GM21576 (cell line): ENCODE measurements around the gene HRAS.
"Not testable (repeated sequence)": the region's sequence is repeated elsewhere in the genome, so short reads cannot be mapped to it uniquely, and the experiment has no call there.

Source experiments
- ATAC-seq: cut with Tn5 transposase; IDR thresholded peaks from one replicate; pipeline ENCODE4 v1.9.1; 2021; ENCODE audit warnings: mild to moderate bottlenecking, moderate library complexity; ENCODE audit not compliant: unreplicated experiment

HRAS gene

DNA sequence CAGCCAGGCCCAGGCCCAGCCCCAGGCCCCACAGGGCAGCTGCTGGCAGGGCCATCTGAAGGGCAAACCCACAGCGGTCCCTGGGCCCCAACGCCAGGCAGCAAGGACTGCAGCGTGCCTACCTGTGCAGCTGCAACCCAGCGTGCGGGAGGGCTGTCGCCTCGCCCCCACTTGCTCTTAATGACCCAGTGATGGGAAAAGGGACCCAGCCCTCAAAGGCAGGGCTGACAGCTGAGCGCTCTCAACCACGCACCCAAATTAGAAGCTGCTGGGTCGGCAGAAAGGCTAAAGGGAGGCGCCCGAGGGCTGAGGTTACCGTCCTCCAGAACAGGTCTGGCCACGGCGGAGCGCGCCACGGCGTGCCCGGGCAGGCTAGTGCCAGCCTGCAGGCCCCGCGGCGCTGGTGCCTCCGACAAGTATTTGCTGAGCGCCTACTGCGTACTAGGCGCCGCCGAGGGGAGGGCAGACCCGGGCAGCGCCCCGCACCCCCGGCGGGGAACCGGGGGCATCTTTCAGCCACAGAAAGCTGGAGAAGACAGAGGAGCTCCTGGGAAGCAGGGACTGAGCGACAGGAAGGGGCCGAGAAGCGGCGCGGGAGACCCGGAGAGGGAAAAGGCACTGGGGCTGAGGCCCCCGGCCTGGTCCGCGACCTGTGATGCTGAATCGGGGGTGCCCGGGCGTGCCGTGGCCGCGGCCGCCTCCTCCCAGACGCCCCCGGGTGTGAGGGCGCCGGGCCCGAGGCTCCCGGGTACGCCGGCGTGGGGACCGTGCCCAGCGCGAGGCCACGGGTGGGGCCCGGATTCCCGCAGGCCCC, 773 bp downstream of the HRAS start:
- ATAC-seq = no peak

DNA sequence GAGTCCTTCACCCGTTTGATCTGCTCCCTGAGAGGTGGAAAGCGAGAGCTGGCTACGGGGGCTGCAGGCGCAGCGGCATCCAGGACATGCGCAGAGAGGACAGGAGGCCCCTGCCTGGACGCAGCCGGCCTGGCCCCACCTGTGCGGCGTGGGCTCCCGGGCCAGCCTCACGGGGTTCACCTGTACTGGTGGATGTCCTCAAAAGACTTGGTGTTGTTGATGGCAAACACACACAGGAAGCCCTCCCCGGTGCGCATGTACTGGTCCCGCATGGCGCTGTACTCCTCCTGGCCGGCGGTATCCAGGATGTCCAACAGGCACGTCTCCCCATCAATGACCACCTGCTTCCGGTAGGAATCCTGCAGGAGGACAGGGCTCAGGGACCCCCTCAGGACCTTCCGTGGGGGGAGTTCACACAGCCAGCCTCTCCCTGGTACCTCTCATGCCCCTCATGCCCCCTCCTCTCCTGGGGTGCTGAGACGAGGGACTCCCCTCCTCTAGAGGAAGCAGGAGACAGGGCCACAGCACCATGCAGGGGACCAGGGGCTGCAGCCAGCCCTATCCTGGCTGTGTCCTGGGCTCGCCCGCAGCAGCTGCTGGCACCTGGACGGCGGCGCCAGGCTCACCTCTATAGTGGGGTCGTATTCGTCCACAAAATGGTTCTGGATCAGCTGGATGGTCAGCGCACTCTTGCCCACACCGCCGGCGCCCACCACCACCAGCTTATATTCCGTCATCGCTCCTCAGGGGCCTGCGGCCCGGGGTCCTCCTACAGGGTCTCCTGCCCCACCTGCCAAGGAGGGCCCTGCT, 1.6 kb downstream of the HRAS start:
- no peak for ATAC-seq

DNA sequence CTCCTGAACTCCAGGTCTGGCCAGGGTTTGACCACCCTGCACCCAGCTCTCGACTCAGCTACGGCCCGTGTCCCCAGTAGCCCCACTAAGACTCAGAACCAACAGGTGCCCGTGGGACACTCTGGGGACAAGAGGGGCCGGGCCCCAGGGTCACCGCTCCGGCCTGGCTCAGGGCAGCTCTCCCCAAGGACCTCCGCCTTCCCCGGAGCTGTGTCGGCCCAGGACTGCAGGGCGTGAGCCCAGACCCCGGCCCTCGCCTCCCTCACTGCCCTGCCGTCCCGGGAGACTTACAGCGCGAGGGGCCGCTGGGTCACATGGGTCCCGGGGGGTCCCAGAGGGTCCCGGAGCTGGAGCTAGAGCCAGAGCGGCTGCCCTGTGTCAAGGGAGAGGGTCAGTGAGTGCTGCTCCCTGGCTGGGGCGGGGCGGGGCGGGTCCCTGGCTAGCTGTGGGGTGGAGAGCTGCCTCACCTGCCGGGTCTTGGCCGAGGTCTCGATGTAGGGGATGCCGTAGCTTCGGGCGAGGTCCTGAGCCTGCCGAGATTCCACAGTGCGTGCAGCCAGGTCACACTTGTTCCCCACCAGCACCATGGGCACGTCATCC, 2.3 kb downstream of the HRAS start:
- no peak for ATAC-seq

DNA sequence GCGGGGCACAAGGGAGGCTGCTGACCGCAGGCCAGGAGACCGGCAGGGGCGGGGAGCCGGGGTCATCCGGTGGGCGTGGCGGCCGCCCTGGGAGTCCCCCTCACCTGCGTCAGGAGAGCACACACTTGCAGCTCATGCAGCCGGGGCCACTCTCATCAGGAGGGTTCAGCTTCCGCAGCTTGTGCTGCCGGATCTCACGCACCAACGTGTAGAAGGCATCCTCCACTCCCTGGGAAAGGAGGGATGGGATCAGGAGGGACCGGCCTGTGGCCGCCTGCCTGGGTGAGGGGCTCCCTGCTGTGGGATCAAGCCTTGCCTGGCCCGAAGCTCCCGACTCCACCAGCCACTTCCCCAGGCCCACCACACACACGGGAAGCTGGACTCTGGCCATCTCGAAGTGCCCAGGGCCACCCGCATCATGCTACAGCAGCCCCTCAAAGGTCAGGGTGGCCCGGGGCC, 2.8 kb downstream of the HRAS start:
- ATAC-seq = no peak

DNA sequence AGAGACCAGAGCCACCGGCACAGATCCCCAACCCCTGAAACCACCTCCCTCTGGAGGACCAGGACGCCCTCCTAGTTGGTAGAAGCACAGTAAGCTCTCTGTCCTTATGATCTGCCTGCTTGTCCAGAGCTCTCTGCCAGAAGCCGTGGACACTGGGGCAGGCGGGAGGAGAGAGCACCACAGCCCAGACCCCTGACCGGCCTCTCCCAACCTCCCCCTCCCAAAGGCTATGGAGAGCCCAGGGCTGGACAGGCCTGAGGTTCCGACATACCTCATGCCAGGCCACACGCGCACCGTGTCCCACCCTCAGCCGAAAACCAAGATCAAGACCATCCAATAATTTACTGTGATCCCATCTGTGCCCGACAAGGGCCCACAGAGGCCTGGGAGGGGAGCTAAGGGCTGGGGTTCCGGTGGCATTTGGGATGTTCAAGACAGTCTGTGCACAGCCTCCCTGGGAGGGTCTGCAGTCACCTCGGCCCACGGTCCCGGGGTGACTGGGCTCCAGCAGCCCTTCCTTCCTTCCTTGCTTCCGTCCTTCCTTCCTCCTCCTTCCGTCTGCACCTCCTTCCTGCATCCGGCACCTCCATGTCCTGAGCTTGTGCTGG, 3.4 kb downstream of the HRAS start:
- ATAC-seq = no peak

DNA sequence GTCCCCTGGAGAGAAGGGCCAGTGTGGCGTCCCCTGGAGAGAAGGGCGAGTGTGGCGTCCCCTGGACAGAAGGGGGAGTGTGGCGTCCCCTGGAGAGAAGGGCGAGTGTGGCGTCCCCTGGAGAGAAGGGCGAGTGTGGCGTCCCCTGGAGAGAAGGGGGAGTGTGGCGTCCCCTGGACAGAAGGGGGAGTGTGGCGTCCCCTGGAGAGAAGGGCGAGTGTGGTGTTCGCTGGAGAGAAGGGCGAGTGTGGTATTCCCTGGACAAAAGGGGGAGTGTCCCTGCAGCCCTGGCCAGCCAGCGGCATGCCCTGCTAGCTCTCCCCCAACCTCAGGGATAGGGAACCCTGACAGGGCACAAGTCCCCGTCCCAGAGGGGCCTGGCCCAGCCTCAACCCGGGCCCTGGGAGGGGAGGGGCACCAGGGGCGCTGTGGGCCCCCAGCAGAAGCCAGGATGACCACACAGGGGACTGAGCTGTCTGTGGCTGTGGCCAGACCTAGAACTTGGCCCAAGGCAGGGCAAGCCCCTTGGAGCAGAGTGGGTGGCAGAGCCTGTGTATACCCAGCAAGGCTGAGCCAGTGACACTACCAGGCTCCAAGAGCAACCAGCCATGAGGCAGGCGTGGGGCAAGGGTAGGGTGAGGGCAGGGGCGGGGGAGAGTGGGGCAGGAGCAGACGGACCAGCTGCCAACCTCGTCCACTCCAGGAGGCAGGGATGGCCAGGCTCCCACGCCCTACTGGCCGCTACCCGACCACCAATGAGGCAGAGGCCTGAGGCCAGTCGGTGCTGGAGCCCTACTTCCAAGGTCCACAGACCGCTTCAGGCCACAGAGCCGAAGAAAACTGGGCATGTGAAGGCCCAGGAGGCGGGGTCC, 4.2 kb downstream of the HRAS start:
- ATAC-seq = no peak

DNA sequence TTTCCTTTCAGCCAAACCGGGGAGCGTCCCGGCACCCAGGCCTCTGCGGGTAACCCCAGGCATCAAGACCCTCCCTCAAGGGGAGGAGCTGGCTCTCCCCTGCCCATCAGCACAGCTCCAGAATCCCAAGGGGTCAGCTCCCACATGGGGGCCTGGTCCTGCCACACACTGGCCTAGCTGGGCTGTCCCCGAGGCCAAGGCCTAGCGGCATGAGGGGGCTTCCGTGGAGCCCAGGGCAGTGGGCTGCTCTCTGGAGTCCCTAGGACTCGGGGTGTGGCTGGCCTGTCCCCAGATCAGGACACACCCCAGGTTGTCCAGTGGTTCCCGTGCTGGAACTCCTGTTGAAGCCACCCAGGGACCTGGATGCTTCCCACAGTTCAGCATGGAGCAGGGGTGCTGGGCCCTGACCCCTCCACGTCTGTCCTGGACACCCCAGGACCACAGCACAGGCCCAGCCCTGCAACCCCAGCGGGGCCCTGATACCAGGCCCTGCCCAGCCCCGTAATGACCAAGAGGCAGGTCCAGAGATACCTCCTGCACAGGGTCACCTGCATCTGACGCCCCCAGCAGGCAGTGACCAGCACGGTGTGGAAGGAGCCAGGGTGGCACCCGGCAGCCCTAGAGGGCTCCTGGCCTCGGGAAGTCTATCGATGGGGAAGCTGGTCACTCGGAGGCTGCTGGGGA, 5.5 kb downstream of the HRAS start:
- no peak for ATAC-seq

DNA sequence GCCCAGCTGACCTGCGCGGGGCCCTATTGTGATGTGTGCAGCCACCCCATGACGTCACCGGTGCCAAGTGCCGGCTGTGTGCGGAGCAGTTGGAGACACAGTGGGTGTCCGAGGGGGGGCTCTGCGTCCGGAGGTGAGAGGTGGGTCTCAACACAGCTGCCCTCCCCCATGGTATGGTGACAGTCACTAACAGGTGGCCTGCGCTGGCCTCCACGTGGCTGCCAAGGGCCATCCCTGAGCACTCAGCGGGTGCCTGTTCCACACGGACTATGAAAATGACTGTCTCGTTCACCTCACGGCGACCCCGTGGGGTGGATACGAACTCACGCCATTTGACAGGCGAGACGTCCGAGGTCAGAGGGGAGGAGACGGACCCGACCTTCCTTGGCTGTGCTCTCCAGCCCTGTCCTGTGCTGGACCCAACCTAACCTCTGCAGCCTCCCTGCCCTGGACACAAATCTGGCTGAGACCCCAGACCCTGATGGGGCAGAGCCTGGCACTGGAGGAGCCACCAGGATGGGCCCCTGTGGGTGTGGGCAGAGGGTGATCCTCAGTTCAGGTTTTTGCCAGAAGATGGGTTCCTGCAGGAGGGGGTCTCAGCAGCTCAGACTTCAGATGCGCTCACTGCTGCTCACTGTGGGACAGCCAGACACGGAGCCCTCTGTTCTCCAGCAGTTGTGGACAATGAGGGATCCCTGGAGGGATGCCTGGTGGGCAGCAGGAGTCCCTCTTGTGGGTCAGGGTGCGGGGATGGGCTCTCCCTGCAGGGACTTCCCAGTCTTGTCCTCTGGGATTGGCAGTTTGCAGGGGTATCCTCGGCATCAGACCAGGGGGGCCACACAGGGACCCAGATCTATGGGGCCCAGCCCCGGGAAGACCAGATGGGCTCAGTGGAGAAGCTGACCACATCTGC, 6.3 kb downstream of the HRAS start:
- ATAC-seq = no peak

DNA sequence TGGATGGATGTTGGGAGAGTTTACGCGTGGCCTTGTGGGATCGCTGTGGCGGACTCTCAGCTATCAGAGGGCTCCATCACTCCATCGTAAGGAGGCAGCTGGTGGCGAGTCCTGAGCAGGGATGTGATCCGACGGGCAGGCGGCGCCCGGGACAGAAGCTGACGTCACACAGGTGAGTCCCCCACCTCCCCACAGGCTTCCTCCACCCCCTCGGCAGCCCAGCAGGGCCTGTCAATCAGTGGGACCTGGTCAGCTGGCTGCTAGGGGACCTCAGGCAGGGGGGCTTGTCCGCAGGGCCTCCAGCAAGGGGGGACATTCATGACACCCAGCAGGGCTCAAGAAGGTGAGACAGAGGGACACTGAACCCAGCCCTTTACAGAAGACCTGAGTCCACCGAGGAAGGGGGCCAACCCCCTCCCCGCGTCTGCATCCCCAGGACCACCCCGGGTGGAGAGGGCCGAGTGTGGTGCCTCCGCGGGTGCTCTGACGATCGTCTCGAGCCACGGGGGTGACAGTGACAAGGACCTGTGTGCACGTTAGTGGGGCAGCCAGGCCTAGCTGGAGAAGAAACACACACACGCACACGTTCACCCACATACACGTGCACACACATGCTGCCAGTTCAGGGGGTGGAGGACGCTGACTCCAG, 7.1 kb downstream of the HRAS start:
- ATAC-seq = no peak

DNA sequence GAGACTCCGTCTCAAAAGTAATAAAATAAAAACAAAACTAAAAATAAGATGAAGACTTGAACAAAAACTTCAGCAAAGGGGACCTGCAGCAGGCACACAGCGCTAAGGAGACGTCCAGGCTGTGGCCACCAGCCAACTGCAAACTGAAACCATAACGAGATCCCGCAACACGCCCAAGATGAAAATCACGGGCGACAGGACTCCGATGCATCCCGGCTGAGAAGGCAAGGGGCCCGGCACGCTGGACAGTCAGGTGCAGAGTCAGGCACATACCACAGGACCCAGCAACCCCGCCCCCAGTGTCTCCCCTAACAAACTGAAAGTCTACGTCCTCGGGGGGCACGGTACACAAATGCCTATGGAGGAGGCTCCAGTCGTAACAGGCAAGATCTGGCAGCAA, 9.2 kb downstream of the HRAS start:
- no peak for ATAC-seq

DNA sequence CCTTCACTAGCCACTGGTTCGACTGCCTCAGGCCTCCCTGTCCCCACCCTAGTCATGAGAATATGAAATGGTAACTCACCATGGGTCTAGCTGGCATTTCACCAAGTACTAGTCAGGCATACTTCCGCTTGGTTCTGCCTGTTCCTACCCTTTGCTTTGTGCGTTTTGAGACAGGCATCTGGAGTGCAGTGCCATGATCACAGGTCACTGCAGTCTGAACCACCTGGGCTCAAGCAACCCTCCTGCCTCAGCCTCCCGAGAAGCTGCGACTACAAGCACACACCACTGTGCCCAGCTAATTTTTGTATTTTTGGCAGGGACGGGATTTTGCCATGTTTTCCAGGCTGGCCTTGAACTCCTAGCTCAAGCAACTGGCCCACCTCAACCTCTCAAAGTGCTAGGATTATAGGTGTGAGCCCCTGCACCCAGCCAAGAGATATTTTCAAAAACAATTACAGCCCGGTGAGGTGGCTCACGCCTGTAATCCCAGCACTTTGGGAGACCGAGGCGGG, 14.1 kb downstream of the HRAS start:
- ATAC-seq = no peak

DNA sequence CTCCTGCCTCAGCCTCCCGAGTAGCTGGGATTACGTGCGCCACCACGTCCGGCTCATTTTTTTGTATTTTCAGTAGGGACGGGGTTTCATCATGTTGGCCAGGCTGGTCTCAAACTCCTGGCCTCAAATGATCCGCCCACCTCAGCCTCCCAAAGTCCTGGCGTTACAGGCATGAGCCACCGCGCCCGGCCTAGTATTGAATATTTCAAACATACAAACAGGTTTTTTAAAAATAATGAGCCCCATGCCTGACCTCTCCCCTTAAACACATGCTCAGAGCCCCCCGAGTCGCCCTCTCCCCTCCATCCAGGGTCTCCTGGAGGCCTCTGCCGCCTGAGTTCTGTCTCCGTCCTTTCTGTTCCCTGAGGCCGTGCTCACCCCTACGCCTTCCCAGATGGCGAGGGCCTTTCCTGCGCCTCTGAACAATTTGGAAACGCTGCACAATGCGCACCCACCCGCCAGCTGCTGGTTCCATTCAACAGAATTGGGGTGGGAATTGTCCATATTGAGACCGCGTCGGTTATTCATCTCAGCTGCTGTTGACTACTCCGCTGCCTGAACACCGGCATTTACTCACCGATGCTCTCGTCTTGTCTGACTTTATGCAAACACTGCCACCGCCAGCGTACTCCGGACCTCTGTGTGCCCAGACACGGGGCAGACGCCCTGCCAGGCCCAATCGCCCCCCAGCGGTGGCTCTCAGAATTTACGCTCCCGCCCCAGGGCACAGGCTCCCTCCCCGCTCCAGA, 14.8 kb downstream of the HRAS start:
- ATAC-seq = no peak

DNA sequence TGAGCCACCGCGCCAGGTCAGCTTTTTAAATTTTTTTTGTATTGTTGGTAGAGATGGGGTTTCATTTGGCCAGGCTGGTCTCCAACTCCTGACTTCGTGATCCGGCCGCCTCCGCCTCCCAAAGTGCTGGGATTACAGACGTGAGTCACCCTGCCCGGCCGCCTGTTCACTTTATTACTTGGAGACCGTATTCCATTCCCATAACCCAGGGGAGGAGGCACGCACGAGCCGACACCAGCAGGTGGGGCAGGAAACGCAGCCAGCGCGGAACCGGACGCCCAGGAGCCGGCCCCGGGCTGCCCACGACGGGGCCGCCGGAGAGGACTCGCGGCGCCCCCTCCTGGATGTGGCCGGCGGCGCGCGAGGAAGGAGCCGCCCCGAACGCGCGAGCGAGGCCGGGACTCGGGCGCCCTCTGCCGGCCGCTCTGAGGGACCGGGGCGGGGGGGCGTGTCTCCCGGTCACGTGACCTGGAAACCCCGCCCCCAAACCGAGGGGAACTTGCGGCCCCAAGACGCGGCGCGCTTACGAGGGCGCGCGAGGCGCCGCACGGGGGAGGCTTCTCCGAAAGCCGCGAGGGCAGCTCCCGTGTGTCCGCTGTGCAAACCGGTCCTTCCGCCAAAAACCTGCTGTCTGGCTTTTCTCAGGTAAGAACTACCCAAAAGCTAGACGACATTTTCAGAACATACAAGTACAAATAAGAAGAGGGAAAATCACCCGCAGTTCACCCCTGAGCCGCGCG, 16.7 kb downstream of the HRAS start:
- ATAC-seq = peak; percentile 80

DNA sequence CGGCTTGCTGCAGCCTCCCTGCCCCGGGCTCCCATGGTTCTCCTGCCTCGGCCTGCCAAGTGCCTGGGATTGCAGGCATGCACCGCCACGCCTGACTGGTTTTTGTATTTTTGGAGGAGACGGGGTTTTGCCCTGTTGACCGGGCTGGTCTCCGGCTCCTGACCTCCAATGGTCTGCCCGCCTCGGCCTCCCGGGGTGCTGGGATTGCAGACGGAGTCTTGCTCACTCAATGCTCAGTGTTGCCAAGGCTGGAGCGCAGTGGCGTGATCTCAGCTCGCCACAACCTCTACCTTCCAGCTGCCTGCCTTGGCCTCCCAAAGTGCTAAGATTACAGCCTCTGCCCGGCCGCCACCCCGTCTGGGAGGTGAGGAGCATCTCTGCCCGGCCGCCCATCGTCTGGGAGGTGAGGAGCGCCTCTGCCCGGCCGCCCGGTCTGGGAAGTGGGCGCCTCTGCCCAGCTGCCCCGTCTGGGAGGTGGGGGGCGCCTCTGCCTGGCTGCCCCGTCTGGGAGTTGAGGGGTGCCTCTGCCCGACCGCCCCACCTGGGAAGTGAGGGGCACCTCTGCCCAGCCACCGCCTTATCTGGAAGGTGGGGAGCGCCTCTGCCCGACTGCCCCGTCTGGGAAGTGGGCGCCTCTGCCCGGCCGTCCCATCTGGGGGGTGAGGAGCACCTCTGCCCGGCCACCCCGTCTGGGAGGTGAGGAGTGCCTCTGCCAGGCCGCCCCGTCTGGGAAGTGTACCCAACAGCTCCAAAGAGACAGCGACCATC, 18.3 kb downstream of the HRAS start:
- not testable (repeated sequence) for ATAC-seq

DNA sequence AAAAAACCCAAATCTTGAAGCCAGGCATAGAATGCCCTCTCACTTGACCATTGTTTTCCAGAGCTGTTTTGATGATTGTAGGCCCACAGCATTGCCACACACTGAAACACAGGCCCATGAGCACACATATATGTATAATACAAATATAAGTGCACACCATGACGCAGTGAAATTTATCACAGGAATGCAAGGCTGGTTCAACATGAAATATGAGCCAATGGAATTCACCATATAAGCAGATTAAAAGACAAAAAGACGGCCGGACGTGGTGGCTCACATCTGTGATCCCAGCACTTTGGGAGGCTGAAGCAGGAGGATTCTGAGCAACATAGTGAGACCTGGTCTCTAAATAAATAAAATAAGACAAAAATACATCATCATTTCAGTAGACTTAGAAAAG, 19.0 kb downstream of the HRAS start:
- no peak for ATAC-seq

DNA sequence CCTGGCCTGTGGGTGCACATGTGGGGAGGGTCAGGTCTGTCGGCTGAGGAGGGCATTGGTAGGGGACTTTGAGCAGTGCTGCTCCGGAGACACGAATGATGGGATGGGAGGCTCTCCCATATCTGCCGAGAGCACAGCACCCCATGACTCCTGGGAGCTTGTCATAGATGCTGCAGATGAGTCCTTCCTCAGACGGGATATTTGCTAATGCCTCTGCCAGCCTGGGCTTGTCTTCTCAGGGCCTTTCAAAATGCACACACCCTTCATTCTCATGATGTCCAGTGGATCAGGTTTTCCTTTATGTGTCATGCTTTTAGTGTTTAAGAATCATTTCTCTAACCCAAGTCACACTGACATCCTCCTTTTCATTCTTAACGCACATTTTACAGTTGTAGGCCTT, 20.2 kb downstream of the HRAS start:
- ATAC-seq = no peak
